ENCODE results near the gene KCNQ2. TPM values are rescaled to one million over a fixed set of nuclear protein-coding genes. Genes with fewer than 3 reads are reported as not detected.

KCNQ2 gene
- polyA plus RNA-seq, 1 donor, result 5.2 TPM

- H3K4me3 ChIP-seq (ENCODE audit: low read length), result no peak overlapping the region
- no peak for DNase-seq
- H3K36me3 ChIP-seq (ENCODE audit: control insufficient read depth, insufficient read depth, low read length), result no peaks in the 10 kb centered on the region
- no CpG with 5 or more reads among the region's 39 CpGs for WGBS (ENCODE audit: insufficient coverage, low lambda C conversion rate)
- H3K9me3 ChIP-seq (ENCODE audit: control insufficient read depth, low read depth, low read length), result peaks cover 6% of the 10 kb centered on the region
- H3K27me3 ChIP-seq (ENCODE audit: control insufficient read depth, insufficient read depth, low read length), result no peaks in the 10 kb centered on the region
- H3K27ac ChIP-seq (ENCODE audit: low read length), result no peak overlapping the region
- H3K4me1 ChIP-seq (ENCODE audit: control insufficient read depth, insufficient read depth, low read length), result no peaks in the 10 kb centered on the region
Measured at GRCh38 chr20:63433756-63434531, 38.5 kb downstream of the KCNQ2 start.

GRCh38 chr20:63433351-63433750 lies 39.1 kb downstream of the KCNQ2 start:
- H3K4me1 ChIP-seq (ENCODE audit: control insufficient read depth, insufficient read depth, low read length), result no peaks in the 10 kb centered on the region
- peaks cover 6% of the 10 kb centered on the region for H3K9me3 ChIP-seq (ENCODE audit: control insufficient read depth, low read depth, low read length)
- 90% methylated on average over 4 of the region's 18 CpGs for WGBS (ENCODE audit: insufficient coverage, low lambda C conversion rate)
- no peak overlapping the region for H3K4me3 ChIP-seq (ENCODE audit: low read length)
- no peak overlapping the region for H3K27ac ChIP-seq (ENCODE audit: low read length)
- H3K27me3 ChIP-seq (ENCODE audit: control insufficient read depth, insufficient read depth, low read length), result no peaks in the 10 kb centered on the region
- no peaks in the 10 kb centered on the region for H3K36me3 ChIP-seq (ENCODE audit: control insufficient read depth, insufficient read depth, low read length)
- no peak for DNase-seq

GRCh38 chr20:63432577-63433325 lies 39.7 kb downstream of the KCNQ2 start:
- H3K27me3 ChIP-seq (ENCODE audit: control insufficient read depth, insufficient read depth, low read length), result no peaks in the 10 kb centered on the region
- no peaks in the 10 kb centered on the region for H3K4me1 ChIP-seq (ENCODE audit: control insufficient read depth, insufficient read depth, low read length)
- H3K36me3 ChIP-seq (ENCODE audit: control insufficient read depth, insufficient read depth, low read length), result no peaks in the 10 kb centered on the region
- no peak overlapping the region for H3K4me3 ChIP-seq (ENCODE audit: low read length)
- no peak for DNase-seq
- no CpG with 5 or more reads among the region's 16 CpGs for WGBS (ENCODE audit: insufficient coverage, low lambda C conversion rate)
- H3K9me3 ChIP-seq (ENCODE audit: control insufficient read depth, low read depth, low read length), result peaks cover 6% of the 10 kb centered on the region
- no peak overlapping the region for H3K27ac ChIP-seq (ENCODE audit: low read length)

GRCh38 chr20:63431944-63432343 lies 40.5 kb downstream of the KCNQ2 start:
- no CpG with 5 or more reads among the region's 1 CpG for WGBS (ENCODE audit: insufficient coverage, low lambda C conversion rate)
- no peak overlapping the region for H3K4me3 ChIP-seq (ENCODE audit: low read length)
- no peak for DNase-seq
- no peaks in the 10 kb centered on the region for H3K36me3 ChIP-seq (ENCODE audit: control insufficient read depth, insufficient read depth, low read length)
- H3K27me3 ChIP-seq (ENCODE audit: control insufficient read depth, insufficient read depth, low read length), result no peaks in the 10 kb centered on the region
- peaks cover 6% of the 10 kb centered on the region for H3K9me3 ChIP-seq (ENCODE audit: control insufficient read depth, low read depth, low read length)
- no peaks in the 10 kb centered on the region for H3K4me1 ChIP-seq (ENCODE audit: control insufficient read depth, insufficient read depth, low read length)
- H3K27ac ChIP-seq (ENCODE audit: low read length), result no peak overlapping the region

- Histone ChIP-seq H3K27me3 (ENCODE audit: control insufficient read depth, insufficient read depth, low read length) (no peaks in the 10 kb centered on the region), H3K27ac (ENCODE audit: low read length) (no peak overlapping the region), H3K4me1 (ENCODE audit: control insufficient read depth, insufficient read depth, low read length) (no peaks in the 10 kb centered on the region), H3K4me3 (ENCODE audit: low read length) (no peak overlapping the region), H3K36me3 (ENCODE audit: control insufficient read depth, insufficient read depth, low read length) (no peaks in the 10 kb centered on the region), H3K9me3 (ENCODE audit: control insufficient read depth, low read depth, low read length) (peaks cover 6% of the 10 kb centered on the region)
- DNase-seq, result no peak
- WGBS (ENCODE audit: insufficient coverage, low lambda C conversion rate), result no CpG with 5 or more reads among the region's 14 CpGs
Measured at GRCh38 chr20:63430891-63431290, 41.6 kb downstream of the KCNQ2 start.

- no CpG with 5 or more reads among the region's 15 CpGs for WGBS (ENCODE audit: insufficient coverage, low lambda C conversion rate)
- Histone ChIP-seq H3K4me1 (ENCODE audit: control insufficient read depth, insufficient read depth, low read length) (no peaks in the 10 kb centered on the region), H3K9me3 (ENCODE audit: control insufficient read depth, low read depth, low read length) (peaks cover 6% of the 10 kb centered on the region), H3K27me3 (ENCODE audit: control insufficient read depth, insufficient read depth, low read length) (no peaks in the 10 kb centered on the region), H3K36me3 (ENCODE audit: control insufficient read depth, insufficient read depth, low read length) (no peaks in the 10 kb centered on the region), H3K27ac (ENCODE audit: low read length) (no peak overlapping the region), H3K4me3 (ENCODE audit: low read length) (no peak overlapping the region)
- no peak for DNase-seq
Measured at GRCh38 chr20:63429992-63430391, 42.5 kb downstream of the KCNQ2 start.

- H3K27ac ChIP-seq (ENCODE audit: low read length), result no peak overlapping the region
- peaks cover 3% of the 10 kb centered on the region for H3K9me3 ChIP-seq (ENCODE audit: control insufficient read depth, low read depth, low read length)
- DNase-seq, result no peak
- no peak overlapping the region for H3K4me3 ChIP-seq (ENCODE audit: low read length)
- WGBS (ENCODE audit: insufficient coverage, low lambda C conversion rate), result no CpG with 5 or more reads among the region's 20 CpGs
- H3K27me3 ChIP-seq (ENCODE audit: control insufficient read depth, insufficient read depth, low read length), result no peaks in the 10 kb centered on the region
- no peaks in the 10 kb centered on the region for H3K36me3 ChIP-seq (ENCODE audit: control insufficient read depth, insufficient read depth, low read length)
- no peaks in the 10 kb centered on the region for H3K4me1 ChIP-seq (ENCODE audit: control insufficient read depth, insufficient read depth, low read length)
Measured at GRCh38 chr20:63428906-63429575, 43.4 kb downstream of the KCNQ2 start.

GRCh38 chr20:63427724-63428330 lies 44.6 kb downstream of the KCNQ2 start:
- no peak for DNase-seq
- Histone ChIP-seq H3K4me1 (ENCODE audit: control insufficient read depth, insufficient read depth, low read length) (no peaks in the 10 kb centered on the region), H3K9me3 (ENCODE audit: control insufficient read depth, low read depth, low read length) (no peaks in the 10 kb centered on the region), H3K27ac (ENCODE audit: low read length) (no peak overlapping the region), H3K27me3 (ENCODE audit: control insufficient read depth, insufficient read depth, low read length) (no peaks in the 10 kb centered on the region), H3K4me3 (ENCODE audit: low read length) (no peak overlapping the region), H3K36me3 (ENCODE audit: control insufficient read depth, insufficient read depth, low read length) (no peaks in the 10 kb centered on the region)
- WGBS (ENCODE audit: insufficient coverage, low lambda C conversion rate), result no CpG with 5 or more reads among the region's 27 CpGs

GRCh38 chr20:63427206-63427605 lies 45.2 kb downstream of the KCNQ2 start:
- H3K4me3 ChIP-seq (ENCODE audit: low read length), result no peak overlapping the region
- no CpG with 5 or more reads among the region's 16 CpGs for WGBS (ENCODE audit: insufficient coverage, low lambda C conversion rate)
- H3K9me3 ChIP-seq (ENCODE audit: control insufficient read depth, low read depth, low read length), result no peaks in the 10 kb centered on the region
- H3K36me3 ChIP-seq (ENCODE audit: control insufficient read depth, insufficient read depth, low read length), result no peaks in the 10 kb centered on the region
- no peaks in the 10 kb centered on the region for H3K4me1 ChIP-seq (ENCODE audit: control insufficient read depth, insufficient read depth, low read length)
- no peaks in the 10 kb centered on the region for H3K27me3 ChIP-seq (ENCODE audit: control insufficient read depth, insufficient read depth, low read length)
- no peak overlapping the region for H3K27ac ChIP-seq (ENCODE audit: low read length)
- DNase-seq, result no peak

- no CpG with 5 or more reads among the region's 27 CpGs for WGBS (ENCODE audit: insufficient coverage, low lambda C conversion rate)
- Histone ChIP-seq H3K27me3 (ENCODE audit: control insufficient read depth, insufficient read depth, low read length) (no peaks in the 10 kb centered on the region), H3K36me3 (ENCODE audit: control insufficient read depth, insufficient read depth, low read length) (no peaks in the 10 kb centered on the region), H3K9me3 (ENCODE audit: control insufficient read depth, low read depth, low read length) (no peaks in the 10 kb centered on the region), H3K27ac (ENCODE audit: low read length) (no peak overlapping the region), H3K4me3 (ENCODE audit: low read length) (no peak overlapping the region), H3K4me1 (ENCODE audit: control insufficient read depth, insufficient read depth, low read length) (no peaks in the 10 kb centered on the region)
- DNase-seq, result no peak
Measured at GRCh38 chr20:63425846-63426485, 46.5 kb downstream of the KCNQ2 start.

All from large intestine (tissue), 3 donors.